CD4-positive, CD25-positive, alpha-beta regulatory T cell (primary cell): ENCODE data around the gene INPP4B. TPM values are rescaled to one million over a fixed set of nuclear protein-coding genes. Genes with fewer than 3 reads are reported as not detected.

ENCODE experiments used
- ATAC-seq, 2 donors: fragments of 150-1000 bp; cut with Tn5 transposase; one replicate each; pipeline ENCODE4 v1.10.0; 2021; ENCODE audit warnings: low read depth in 2 of 2, moderate number of reproducible peaks in 2 of 2, moderate library complexity in 1 of 2
- DNase-seq, 3 donors: peaks; one replicate each; pipeline versions ENCODE4 v3.0.0 to v3.0.0-alpha.2; 2012 to 2022; ENCODE audit warnings: mixed read lengths in 1 of 3
- H3K27ac ChIP-seq: one replicate; pipeline ENCODE4 v1.7.0; 2013; ENCODE audit warnings: mild to moderate bottlenecking, low read length; ENCODE audit not compliant: insufficient read depth, poor library complexity, severe bottlenecking
- H3K27me3 ChIP-seq: one replicate; pipeline ENCODE4 v1.7.0; 2013; ENCODE audit warnings: low read length; ENCODE audit not compliant: control insufficient read depth, insufficient read depth
- H3K36me3 ChIP-seq: one replicate; pipeline ENCODE4 v1.7.0; 2013; ENCODE audit warnings: mild to moderate bottlenecking, low read length, moderate library complexity; ENCODE audit not compliant: control insufficient read depth, insufficient read depth
- H3K4me1 ChIP-seq: 2 replicates; pipeline ENCODE4 v1.7.0; 2013; ENCODE audit warnings: mild to moderate bottlenecking, low read length; ENCODE audit not compliant: insufficient read depth, control insufficient read depth, poor library complexity, severe bottlenecking
- H3K4me3 ChIP-seq: one replicate; pipeline ENCODE4 v1.7.0; 2013; ENCODE audit warnings: low read depth, mild to moderate bottlenecking, low read length, moderate library complexity
- H3K9me3 ChIP-seq, 2 experiments: 1 replicate in 1 of 2; 2 replicates in 1 of 2; pipeline ENCODE4 v1.7.0; 2013; ENCODE audit warnings: low read length in 2 of 2, mild to moderate bottlenecking in 1 of 2, moderate library complexity in 1 of 2; ENCODE audit not compliant: control insufficient read depth in 2 of 2
- H3K27ac Mint-ChIP-seq, 3 donors: one replicate each; pipeline ENCODE4 v1.8.0; 2020 to 2022; ENCODE audit warnings: mild to moderate bottlenecking in 3 of 3, mixed read lengths in 3 of 3, moderate library complexity in 2 of 3
- H3K27me3 Mint-ChIP-seq: one replicate; pipeline ENCODE4 v1.8.0; 2022; ENCODE audit warnings: mild to moderate bottlenecking, mixed read lengths
- H3K36me3 Mint-ChIP-seq: one replicate; pipeline ENCODE4 v1.8.0; 2020; ENCODE audit warnings: mixed read lengths
- H3K4me1 Mint-ChIP-seq, 4 donors: one replicate each; pipeline ENCODE4 v1.8.0; 2020 to 2022; ENCODE audit warnings: mixed read lengths in 4 of 4, mild to moderate bottlenecking in 1 of 4
- H3K4me3 Mint-ChIP-seq, 4 donors: one replicate each; pipeline ENCODE4 v1.8.0; 2020 to 2022; ENCODE audit warnings: mild to moderate bottlenecking in 4 of 4, mixed read lengths in 4 of 4, moderate library complexity in 3 of 4
- H3K9me3 Mint-ChIP-seq, 7 donors: one replicate each; pipeline ENCODE4 v1.8.0; 2020 to 2022; ENCODE audit warnings: mixed read lengths in 7 of 7, mild to moderate bottlenecking in 3 of 7, moderate library complexity in 2 of 7
- polyA plus RNA-seq, 4 donors: library from polyadenylated mRNA; unstranded; fragments of 300-500 nt; fragmentation: Illumina TruSeq; gene quantifications; one replicate each; pipeline ENCODE4 v1.2.3, GENCODE V29; 2021
- total RNA-seq: library from RNA; stranded (reverse); gene quantifications from one replicate; pipeline ENCODE4 v1.2.3, GENCODE V29; 2022

The INPP4B gene
- total and polyA plus RNA-seq, 5 donors from 2014 or later, result 37.6 to 89.4 (median 44.6) TPM

DNA sequence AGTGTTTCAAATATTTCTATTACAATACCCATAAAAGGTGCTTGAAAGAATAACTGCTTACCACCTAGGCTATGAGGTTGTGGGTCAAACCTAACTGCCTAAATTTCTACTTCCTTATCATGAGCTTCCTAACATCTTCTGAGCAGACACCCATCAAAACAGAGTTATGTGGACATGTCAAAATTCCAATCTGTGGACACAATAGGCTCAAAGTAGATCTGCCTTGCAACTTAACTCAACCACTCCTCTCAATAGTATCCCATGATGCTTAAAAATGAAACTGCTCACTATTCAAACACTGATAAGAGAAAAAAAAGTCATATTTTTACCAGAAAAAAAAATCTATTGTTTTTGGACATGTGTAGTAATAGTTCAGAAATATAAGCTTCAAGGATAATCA is 462.7 kb downstream of the INPP4B start:
- peaks cover 9% of the 10 kb centered on the region for H3K36me3 ChIP-seq
- peak overlapping the region in 1 of 3 donors; percentile 1 for H3K27ac Mint-ChIP-seq
- peak overlapping the region in 3 of 4 donors; percentile 2 to 7 (median 3) for H3K4me3 Mint-ChIP-seq
- peak in 1 of 2 donors; percentile 18 for ATAC-seq
- no peaks in the 10 kb centered on the region for H3K9me3 ChIP-seq
- H3K27ac ChIP-seq, result no peak overlapping the region
- H3K27me3 ChIP-seq, result no peaks in the 10 kb centered on the region
- no peaks in the 10 kb centered on the region for H3K9me3 Mint-ChIP-seq
- H3K4me1 Mint-ChIP-seq, result peaks cover 41 to 77% (median 53%) of the 10 kb centered on the region in 4 donors
- peak overlapping the region; percentile 9 for H3K4me3 ChIP-seq
- peaks cover 24% of the 10 kb centered on the region for H3K4me1 ChIP-seq
- no peak for DNase-seq
- H3K36me3 Mint-ChIP-seq, result peaks cover 19% of the 10 kb centered on the region
- no peaks in the 10 kb centered on the region for H3K27me3 Mint-ChIP-seq

DNA sequence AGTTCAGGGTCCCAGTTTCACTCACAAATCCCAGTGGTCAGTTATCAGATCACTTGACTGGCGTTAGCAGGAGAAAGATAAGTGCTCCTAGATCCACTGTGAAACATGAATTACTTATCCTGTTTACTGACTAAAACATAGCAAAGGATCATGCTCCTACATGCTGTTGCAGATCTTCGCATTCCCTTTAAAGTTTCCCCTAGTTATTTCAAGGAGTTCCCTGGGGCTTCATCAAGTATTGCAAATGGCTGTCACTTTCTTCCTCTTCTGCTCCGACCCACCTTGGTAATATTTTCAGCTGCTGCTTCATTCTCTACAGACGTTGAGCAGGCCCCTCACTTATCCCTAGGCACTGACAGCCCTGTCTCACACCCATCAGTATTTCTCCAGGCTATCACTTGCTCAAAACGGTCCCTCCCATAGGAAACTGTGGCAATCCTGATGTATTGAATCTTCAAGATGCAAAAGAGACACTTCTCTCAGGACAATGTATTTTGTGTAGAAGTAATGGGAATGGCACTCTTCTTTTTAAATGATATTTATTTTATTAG is 466.0 kb downstream of the INPP4B start:
- Mint-ChIP-seq H3K27me3 (no peaks in the 10 kb centered on the region), H3K4me1 (peaks cover 49 to 80% (median 58%) of the 10 kb centered on the region in 4 donors), H3K27ac (peak overlapping the region in 2 of 3 donors; percentile 42 to 75), H3K4me3 (no peak overlapping the region), H3K9me3 (no peaks in the 10 kb centered on the region), H3K36me3 (peaks cover 10% of the 10 kb centered on the region)
- Histone ChIP-seq H3K9me3 (no peaks in the 10 kb centered on the region), H3K27ac (peak overlapping the region; percentile 1), H3K36me3 (peaks cover 9% of the 10 kb centered on the region), H3K27me3 (no peaks in the 10 kb centered on the region), H3K4me1 (peaks cover 44% of the 10 kb centered on the region), H3K4me3 (peak overlapping the region; percentile 3)
- DNase-seq (no peak), ATAC-seq (no peak)

DNA sequence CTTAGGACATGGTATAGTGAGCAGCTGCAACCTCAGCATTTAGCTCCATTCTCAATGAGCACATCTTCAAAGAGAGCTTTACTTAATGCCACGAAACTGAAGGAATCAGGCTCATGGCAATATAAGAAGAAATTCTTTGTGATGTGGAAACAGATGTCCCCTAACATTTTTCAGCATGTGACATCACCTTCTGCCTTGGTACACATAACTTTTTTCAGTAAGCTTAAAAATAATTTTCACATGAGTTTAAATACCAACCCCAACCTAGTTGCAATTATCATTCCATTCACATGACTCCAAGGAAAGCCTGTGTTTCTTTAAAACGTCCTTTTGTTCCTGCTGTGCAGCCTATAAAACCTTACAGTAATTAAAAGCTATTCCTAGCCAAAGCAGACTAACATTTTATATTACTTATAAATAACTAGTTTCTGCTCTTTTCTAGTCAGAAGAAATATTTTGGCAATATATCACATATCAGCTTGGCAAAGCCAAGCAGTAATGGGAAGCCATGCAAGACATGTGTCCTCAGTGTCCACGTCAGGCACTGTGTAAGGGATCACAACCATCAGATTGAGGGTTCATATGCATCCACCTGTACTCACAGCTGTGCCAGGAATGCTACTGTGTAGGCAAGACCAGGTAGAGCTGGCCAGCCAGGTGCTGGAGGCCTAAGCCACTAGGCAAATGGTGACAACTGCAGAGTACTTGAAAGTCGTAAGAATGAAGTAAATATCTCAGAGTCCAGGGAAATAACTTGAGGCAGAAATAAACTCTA is 466.6 kb downstream of the INPP4B start:
- H3K4me1 ChIP-seq, result peaks cover 49% of the 10 kb centered on the region
- peak overlapping the region in 2 of 4 donors; percentile 19 for H3K4me3 Mint-ChIP-seq

DNA sequence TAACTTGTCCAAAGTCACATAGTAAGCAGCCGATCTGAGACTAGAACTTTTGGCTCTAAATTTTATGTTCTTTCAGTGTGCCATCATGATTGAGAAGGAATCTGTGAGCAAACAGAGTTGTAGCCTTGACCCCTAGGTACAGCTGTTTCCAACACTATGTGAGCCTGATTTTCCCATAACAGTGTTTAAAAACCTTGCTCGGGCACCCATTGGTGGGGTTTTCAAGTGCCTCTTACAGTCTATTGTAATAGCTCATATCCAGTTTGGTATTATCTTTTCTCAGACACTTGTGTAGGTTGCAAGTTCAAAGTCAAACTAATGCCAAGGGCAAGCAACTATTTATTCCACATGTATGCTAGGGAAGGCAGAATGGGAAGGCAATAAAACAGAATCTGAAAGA is 467.9 kb downstream of the INPP4B start:
- H3K27ac ChIP-seq, result peak overlapping the region; percentile 69
- Mint-ChIP-seq H3K27me3 (no peaks in the 10 kb centered on the region), H3K4me3 (peak overlapping the region; percentile 7 to 80 (median 41)), H3K36me3 (no peaks in the 10 kb centered on the region), H3K4me1 (peaks cover 48 to 80% (median 52%) of the 10 kb centered on the region in 4 donors), H3K27ac (peak overlapping the region; percentile 75 to 96 (median 80)), H3K9me3 (no peaks in the 10 kb centered on the region)
- no peaks in the 10 kb centered on the region for H3K9me3 ChIP-seq
- ATAC-seq (no peak), DNase-seq (no peak)
- peak overlapping the region; percentile 73 for H3K4me3 ChIP-seq
- peaks cover 4% of the 10 kb centered on the region for H3K36me3 ChIP-seq
- H3K27me3 ChIP-seq, result no peaks in the 10 kb centered on the region
- peaks cover 60% of the 10 kb centered on the region for H3K4me1 ChIP-seq

More for the DNA sequence above, 466.6 kb downstream of the INPP4B start:
- Histone ChIP-seq H3K27ac (peak overlapping the region; percentile 49), H3K36me3 (peaks cover 6% of the 10 kb centered on the region), H3K9me3 (no peaks in the 10 kb centered on the region), H3K27me3 (no peaks in the 10 kb centered on the region), H3K4me3 (peak overlapping the region; percentile 38)
- no peak for ATAC-seq
- Mint-ChIP-seq H3K27ac (peak overlapping the region; percentile 60 to 75 (median 62)), H3K27me3 (no peaks in the 10 kb centered on the region), H3K36me3 (peaks cover 10% of the 10 kb centered on the region), H3K9me3 (no peaks in the 10 kb centered on the region), H3K4me1 (peaks cover 51 to 80% (median 59%) of the 10 kb centered on the region in 4 donors)
- no peak for DNase-seq

DNA sequence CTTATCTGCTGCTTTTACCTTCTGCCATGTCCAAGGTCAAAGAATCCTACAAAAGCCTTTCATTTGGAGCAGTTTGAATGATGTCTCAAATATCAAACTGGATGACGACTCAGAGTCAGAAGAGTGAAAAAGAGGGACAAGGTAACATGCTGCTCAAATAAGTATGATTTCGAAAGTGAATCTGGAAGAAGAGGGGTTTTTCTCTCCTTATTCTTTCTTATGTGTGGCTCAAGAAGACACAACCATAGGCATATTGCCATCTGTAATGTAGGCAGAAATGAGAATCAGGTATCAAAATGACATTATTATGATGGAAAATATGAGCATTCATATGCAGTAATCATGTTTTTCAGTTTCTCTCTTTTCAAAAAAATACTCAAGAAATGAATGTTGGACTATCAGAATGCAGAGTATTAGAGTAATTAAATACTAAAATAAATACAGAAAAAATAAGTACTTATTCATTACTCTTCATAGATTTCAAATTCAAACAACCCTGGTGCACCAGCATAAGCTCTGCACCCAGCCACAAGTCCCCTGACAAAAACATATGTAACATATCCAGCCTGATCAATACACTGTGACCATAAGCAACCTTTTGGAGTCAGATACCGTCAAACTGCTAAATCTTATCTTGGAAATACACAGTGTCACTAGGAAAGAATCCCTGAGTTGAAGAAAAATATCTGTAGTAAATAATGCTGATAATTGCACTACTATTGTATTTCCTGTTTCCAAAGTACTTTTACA is 468.6 kb downstream of the INPP4B start:
- Mint-ChIP-seq H3K27me3 (no peaks in the 10 kb centered on the region), H3K4me1 (peaks cover 50 to 82% (median 56%) of the 10 kb centered on the region in 4 donors), H3K27ac (peak overlapping the region; percentile 75 to 96 (median 85)), H3K9me3 (no peaks in the 10 kb centered on the region), H3K36me3 (no peaks in the 10 kb centered on the region), H3K4me3 (peak overlapping the region; percentile 8 to 81 (median 77))
- Histone ChIP-seq H3K9me3 (no peaks in the 10 kb centered on the region), H3K27ac (peak overlapping the region; percentile 69), H3K4me3 (peak overlapping the region; percentile 73), H3K4me1 (peaks cover 66% of the 10 kb centered on the region), H3K36me3 (peaks cover 4% of the 10 kb centered on the region), H3K27me3 (no peaks in the 10 kb centered on the region)
- DNase-seq (peak in 2 of 3 donors; percentile 25 to 51), ATAC-seq (peak; percentile 39 to 40)

DNA sequence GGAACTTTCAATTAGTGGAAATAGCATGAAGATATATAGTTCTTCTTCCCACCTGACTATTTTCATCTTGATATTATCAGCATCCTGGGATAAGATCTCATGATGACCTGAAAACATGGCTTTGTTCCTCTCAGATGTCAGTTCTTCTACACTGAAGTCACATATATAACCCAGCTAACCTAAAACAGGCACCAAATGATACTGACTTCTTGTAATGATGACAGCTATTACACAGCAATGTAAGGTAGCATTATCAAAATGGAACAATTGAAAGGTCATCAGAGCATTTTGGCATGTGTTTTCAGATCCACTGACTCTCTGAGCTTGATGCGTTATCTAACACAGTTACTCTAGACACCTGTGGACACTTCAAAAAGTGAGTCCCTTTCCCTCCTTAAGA is 469.9 kb downstream of the INPP4B start:
- ATAC-seq, result no peak
- Histone ChIP-seq H3K27ac (peak overlapping the region; percentile 36), H3K4me1 (peaks cover 67% of the 10 kb centered on the region), H3K4me3 (peak overlapping the region; percentile 73), H3K36me3 (peaks cover 2% of the 10 kb centered on the region), H3K9me3 (no peaks in the 10 kb centered on the region), H3K27me3 (no peaks in the 10 kb centered on the region)
- H3K27me3 Mint-ChIP-seq, result no peaks in the 10 kb centered on the region
- H3K4me1 Mint-ChIP-seq, result peaks cover 59 to 92% (median 65%) of the 10 kb centered on the region in 4 donors
- peak overlapping the region; percentile 43 to 71 (median 61) for H3K27ac Mint-ChIP-seq
- H3K36me3 Mint-ChIP-seq, result peaks cover under 1% of the 10 kb centered on the region
- H3K9me3 Mint-ChIP-seq, result peaks cover 0 to 1% (median 0%) of the 10 kb centered on the region in 7 donors
- no peak for DNase-seq
- peak overlapping the region; percentile 15 to 60 (median 26) for H3K4me3 Mint-ChIP-seq

DNA sequence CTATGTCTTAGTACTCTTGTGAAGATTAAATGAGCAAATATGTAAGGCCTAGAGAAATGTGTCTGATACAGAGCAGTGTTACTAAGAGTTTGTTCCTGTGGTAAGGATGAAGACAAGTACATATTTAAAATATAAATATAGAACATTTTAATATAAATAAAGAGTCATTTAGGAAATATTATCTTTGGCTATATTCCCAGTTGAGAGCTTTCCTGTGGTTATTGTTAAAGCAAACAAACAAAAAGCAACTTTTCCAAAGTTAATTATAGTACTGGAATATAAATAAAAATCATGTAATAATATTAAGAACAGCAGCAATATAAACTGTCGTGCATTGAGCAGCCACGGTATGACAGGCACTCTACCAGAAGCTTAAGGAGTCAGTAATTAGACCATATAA is 472.5 kb downstream of the INPP4B start:
- Histone ChIP-seq H3K27ac (peak overlapping the region; percentile 15), H3K36me3 (no peaks in the 10 kb centered on the region), H3K9me3 (no peaks in the 10 kb centered on the region), H3K4me3 (peak overlapping the region; percentile 16), H3K27me3 (no peaks in the 10 kb centered on the region), H3K4me1 (peaks cover 63% of the 10 kb centered on the region)
- no peak overlapping the region for H3K4me3 Mint-ChIP-seq
- DNase-seq (no peak), ATAC-seq (no peak)
- no peaks in the 10 kb centered on the region for H3K27me3 Mint-ChIP-seq
- H3K4me1 Mint-ChIP-seq, result peaks cover 56 to 89% (median 71%) of the 10 kb centered on the region in 4 donors
- H3K9me3 Mint-ChIP-seq, result peaks cover 0 to 6% (median 0%) of the 10 kb centered on the region in 7 donors
- H3K36me3 Mint-ChIP-seq, result peaks cover 8% of the 10 kb centered on the region
- H3K27ac Mint-ChIP-seq, result no peak overlapping the region
